HG03045 (cell line): Measurements from ENCODE around the gene AKNA.

ENCODE experiments used
- ATAC-seq: cut with Tn5 transposase; IDR thresholded peaks from one replicate; pipeline ENCODE4 v1.9.1; 2021; ENCODE audit warnings: mild to moderate bottlenecking, moderate library complexity; ENCODE audit not compliant: unreplicated experiment

AKNA gene

GRCh38 chr9:114307899-114308267, 79.9 kb downstream of the AKNA start:
- no peak for ATAC-seq

- no peak for ATAC-seq
Measured at GRCh38 chr9:114304416-114305188, 83.2 kb downstream of the AKNA start.

- no peak for ATAC-seq
Measured at GRCh38 chr9:114303977-114304376, 83.8 kb downstream of the AKNA start.

GRCh38 chr9:114303571-114303970, 84.2 kb downstream of the AKNA start:
- no peak for ATAC-seq

DNA sequence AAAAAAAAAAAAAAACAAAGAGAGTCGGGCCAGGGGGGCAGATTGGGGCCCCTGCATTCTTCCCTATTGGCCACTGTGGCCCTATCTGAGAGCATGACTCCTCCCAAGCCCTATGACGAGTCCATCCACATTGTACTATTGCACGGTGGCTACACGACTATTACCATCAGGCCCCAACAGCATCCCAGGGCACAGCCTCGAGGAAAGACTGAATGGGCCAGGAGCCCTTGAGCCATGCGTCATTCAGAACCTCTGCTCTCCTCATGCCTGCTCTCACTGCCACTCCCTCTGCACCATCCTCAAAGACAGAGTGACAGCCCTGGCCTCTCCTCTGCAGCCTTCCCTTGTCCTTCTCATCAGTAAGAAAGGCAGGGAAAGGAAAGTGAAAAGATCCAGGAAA, 85.1 kb downstream of the AKNA start:
- no peak for ATAC-seq

DNA sequence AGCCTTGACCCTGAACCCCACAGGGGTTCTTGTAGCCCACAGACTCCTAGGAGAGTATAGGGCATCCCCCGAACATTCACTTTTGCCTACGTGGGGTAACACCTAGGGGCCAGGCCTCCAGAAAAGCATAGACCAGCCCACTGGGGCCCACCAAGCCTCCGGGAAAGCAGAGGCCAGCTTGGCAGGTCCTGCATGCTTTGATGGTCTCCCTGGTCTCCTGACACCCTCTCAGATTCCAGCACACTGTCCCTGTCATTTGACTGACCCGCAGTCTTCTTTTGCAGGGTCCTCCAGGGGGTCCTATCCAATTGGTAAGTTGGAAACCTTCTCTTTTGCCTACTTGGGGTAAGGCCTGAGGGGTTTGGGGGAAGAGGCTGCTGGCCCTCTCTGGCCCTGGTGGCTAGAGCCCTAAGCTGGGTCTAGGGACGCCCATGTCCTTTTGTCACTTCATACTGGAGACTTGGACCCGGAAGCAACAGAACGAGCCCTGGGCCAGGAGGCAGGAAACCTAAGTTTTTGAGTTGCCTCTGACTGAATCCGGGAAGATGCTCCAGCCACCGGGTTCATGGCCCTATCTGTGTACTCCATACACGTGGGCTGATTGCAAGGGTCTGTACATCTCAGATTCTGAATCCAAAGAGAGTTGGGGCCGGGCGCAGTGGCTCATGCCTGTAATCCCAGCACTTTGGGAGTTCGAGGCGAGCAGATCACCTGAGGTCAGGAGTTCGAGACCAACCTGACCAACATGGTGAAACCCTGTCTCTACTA, 85.8 kb downstream of the AKNA start:
- ATAC-seq, result no peak

- ATAC-seq, result no peak
Measured at GRCh38 chr9:114300846-114301797, 86.7 kb downstream of the AKNA start.

DNA sequence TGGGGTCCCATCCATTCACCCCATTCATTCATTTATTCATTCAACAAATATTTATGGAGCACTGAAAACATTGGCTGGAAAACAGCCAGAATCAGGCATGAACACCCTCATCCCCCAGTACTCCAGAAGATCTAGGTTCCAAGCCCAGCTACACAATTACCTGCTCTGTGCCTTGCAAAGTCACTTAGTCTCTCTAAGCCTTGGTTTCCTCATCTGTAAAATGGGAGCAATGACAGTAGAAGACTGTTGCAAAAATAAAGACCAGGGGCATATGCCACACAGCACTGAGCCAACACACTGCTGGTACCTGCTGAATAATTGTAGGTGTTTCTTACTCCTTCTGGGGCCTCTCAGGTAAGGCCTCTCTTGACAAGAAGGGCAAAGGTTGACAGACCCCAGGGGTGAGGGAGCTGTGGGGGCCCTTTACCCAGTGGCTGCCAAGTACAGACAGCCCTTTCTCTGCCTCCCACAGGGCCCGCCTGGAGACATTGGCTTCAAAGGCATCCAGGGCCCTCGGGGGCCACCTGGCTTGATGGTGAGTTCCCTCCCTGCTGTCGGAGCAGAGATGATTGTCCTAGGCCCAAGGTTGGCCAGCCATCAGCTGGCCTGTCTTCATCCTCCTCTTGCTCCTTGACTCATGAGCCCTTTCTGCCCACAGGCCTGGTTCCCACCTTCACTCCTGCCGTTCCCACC, 87.5 kb downstream of the AKNA start:
- ATAC-seq, result no peak

- ATAC-seq, result no peak
Measured at GRCh38 chr9:114299286-114300152, 88.3 kb downstream of the AKNA start.

- ATAC-seq, result no peak
Measured at GRCh38 chr9:114296338-114296737, 91.4 kb downstream of the AKNA start.

DNA sequence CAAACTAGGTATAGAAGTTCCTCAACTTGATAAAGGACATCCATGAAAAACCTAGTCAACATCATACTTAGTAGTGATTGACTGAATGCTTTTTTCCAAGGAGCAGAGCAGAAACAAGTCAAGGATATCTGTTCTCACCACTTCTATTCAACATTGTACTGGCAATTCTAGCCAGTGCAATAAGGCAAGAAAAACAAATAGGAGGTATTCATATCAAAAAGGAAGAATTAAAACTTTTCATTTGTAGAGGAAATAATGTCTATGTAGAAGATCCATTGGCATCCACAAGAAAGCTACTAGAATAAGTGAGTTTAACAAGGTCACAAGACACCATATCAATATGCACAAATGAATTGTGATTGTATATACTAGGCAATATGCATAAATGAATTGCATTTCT, 93.1 kb downstream of the AKNA start:
- no peak for ATAC-seq

DNA sequence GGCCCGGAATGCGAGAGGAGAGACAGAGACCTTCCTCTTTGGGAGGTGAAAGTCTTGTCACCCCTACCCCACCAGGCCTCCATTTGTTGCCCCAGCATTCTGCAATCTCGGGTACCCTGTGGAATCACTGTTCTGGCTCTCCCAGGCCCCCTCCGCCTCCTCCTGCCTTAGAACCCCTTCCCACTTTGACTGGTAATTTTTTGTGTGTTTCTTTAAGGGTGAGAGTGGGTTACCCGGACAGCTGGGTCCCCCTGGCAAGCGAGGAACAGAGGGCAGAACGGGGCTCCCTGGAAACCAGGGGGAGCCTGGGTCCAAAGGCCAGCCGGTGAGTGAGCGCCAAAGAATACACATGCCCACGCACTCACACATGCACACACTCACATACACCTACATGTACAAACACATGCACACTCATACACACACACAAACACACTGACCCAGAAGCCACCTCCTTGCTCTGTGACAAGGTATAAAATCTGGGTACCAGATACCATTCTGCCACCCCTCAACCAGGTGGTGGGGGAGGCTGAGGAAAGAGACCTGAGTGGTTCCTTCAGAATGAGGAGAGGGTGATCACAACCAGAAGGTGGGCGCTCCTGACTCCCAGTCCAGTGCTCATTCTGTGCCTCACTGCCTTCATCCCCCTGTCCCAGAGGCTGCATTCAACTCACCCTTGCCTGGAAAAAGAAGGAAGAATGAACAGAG, 95.7 kb downstream of the AKNA start:
- no peak for ATAC-seq

- no peak for ATAC-seq
Measured at GRCh38 chr9:114291064-114291474, 96.7 kb downstream of the AKNA start.

DNA sequence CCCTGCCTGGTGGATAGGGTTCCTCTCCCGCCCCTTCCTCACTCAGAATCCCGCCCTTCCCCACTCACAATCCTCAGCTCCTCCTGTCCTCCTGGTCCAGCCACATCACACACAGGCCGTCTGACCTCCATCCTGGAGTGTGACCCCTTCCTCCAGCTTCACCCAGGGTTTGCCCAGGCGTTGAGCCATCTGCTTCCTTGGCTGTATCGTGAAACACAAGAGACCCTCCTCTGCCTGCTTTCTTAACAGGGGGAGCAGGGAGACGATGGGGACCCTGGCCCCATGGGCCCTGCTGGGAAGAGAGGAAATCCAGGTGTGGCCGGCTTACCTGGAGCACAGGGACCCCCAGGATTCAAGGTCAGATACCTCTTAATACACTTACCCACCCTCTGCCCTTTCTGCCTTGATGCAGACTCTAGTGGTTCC, 97.2 kb downstream of the AKNA start:
- no peak for ATAC-seq

GRCh38 chr9:114289571-114290481, 98.0 kb downstream of the AKNA start:
- no peak for ATAC-seq

- ATAC-seq, result no peak
Measured at GRCh38 chr9:114289106-114289505, 98.7 kb downstream of the AKNA start.

- ATAC-seq, result no peak
Measured at GRCh38 chr9:114288193-114289091, 99.3 kb downstream of the AKNA start.
